GM12892 (cell line): ENCODE data around the gene NCAPD2.
"Not testable (repeated sequence)": the region's sequence is repeated elsewhere in the genome, so short reads cannot be mapped to it uniquely, and the experiment has no call there.

Experiments used
- DNase-seq: peaks from one replicate; pipeline ENCODE4 v3.0.0; 2011; ENCODE audit not compliant: insufficient read length
- FAIRE-seq: peaks from 2 replicates; lab custom pipeline; 2011; peaks lifted over from hg19 to GRCh38; lab: Jason Lieb, UNC
- POLR2A ChIP-seq: IDR thresholded peaks from 2 replicates; pipeline ENCODE4 v1.6.1; 2011; ENCODE audit warnings: low read depth, low read length, control low read depth
- POLR2AphosphoS5 ChIP-seq: IDR thresholded peaks from 2 replicates; pipeline ENCODE4 v1.6.1; 2011; ENCODE audit warnings: low read depth, low read length, control low read depth
- TAF1 ChIP-seq: IDR thresholded peaks from 2 replicates; pipeline ENCODE4 v1.6.1; 2011; ENCODE audit warnings: low read depth, mild to moderate bottlenecking, control low read depth, low read length, borderline replicate concordance

The NCAPD2 gene

DNA sequence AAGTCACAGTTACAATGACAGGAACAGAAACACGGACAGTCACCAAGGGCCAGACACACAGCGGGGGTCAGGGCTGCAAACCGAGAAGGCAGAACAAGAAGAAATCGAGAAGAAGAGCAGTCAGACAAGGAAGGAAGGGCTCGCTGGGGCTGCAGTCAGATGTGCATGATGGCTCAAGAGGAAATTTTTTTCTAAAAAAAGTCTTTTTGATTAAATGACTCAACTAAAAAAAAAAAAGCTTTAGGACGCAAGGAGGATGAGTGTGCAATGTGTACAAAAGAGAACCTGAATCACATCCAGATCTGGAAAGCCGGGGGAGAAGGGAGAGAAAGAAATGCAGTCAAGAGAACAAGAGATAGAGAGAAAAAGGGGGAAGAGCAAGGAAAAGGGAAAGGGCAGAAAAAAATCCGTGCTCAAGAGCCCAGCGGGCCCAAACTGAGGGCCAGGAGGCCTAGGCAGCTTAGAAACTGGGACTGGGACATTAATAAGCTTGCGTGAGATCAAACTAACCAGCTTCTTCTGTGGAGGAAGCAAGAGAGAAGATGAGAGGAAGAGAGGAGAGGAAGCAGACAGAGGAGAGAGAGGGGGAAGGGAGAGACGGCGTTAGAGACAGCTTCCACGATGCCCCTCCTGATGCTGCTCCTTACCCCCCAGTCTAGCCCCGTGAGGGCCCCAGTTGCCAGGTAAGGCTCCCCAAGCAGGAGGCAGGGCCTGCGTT is 55.2 kb downstream of the NCAPD2 start:
- no peak for FAIRE-seq
- no peak for DNase-seq
- TF ChIP-seq POLR2A (no peak), TAF1 (no peak), POLR2AphosphoS5 (no peak)

DNA sequence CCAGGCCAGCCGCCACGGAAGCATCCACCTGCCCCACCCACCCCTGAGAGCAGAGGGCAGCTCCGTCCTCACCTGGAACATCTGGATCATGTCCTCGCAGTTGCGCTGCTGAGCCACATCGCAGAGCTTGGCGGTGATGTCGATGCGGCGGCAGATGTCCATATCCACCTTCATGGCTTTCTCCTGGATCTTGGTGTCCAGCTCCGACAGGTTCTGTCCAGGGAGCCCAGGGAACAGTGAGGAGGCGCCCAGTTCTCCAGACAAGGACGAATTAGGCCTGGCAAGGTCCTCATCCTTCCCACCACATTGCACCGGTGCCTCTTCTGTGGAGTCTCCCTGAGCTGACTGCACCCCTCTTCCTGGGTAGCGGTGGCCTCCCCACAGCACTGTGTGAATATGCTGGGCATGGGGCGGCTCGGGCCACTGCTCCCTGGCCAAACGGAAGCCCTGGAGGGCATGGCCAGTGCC is 55.8 kb downstream of the NCAPD2 start:
- FAIRE-seq (no peak), DNase-seq (no peak)
- TF ChIP-seq POLR2A (no peak), TAF1 (no peak), POLR2AphosphoS5 (no peak)

DNA sequence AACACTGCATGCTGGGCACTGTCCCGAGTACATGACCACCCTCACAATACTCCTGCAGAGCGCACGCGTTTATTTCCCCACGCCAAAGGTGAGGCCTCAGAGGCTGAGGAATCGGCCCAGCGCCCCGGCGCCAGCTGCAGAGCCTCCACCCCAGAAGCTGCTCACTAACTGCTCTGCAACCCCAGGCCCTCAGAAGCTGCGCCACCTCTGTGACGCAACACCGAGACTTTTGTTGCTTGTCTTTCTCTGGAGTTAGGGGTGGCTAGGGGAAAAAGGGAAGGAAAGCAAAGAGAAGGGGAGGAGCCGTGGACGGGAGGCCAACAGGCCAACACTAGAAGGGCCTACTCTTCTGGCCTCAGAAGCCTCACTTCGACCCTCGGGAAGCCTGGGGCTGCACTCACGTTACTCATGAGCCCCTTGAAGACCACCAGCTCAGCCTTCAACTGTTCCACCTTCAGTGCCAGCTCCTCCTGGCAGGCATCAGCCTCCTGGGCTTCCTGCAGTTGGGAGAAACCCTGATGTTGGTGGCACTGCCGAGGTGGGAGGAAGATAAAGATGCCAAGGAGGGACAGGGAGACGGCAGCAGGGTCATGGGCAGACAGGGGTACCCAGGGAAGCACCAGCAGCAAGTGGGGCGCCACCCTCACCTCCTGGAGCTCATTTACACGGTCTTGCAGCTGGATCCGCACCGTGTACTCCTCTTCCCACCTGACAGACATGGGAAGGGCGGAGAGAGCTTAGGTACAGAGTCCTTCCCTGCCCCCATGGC is 56.6 kb downstream of the NCAPD2 start:
- FAIRE-seq = no peak
- TF ChIP-seq POLR2AphosphoS5 (no peak), POLR2A (no peak), TAF1 (no peak)
- no peak for DNase-seq

DNA sequence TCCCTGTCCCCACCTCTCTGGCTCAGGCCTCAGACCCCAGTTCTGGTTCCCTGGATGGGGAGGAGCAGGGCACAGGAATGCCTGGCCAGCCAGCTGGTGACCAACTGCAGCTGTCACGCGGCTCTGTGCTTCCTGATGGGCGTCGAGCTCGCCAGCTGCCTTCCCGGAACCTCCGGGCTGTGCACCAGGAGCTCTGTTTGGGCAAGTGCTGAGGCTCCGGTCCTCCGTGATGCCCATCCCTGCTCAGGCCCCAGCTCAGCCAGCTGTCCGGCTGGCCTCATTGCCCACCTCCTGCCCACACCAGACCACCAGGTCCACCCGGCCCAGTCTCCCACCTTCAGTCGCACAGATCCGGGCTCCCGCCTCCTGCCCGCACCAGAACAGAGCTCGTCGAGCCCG is 57.2 kb downstream of the NCAPD2 start:
- FAIRE-seq = no peak
- TF ChIP-seq TAF1 = no peak
- no peak for TF ChIP-seq POLR2AphosphoS5
- no peak for TF ChIP-seq POLR2A
- DNase-seq = no peak

DNA sequence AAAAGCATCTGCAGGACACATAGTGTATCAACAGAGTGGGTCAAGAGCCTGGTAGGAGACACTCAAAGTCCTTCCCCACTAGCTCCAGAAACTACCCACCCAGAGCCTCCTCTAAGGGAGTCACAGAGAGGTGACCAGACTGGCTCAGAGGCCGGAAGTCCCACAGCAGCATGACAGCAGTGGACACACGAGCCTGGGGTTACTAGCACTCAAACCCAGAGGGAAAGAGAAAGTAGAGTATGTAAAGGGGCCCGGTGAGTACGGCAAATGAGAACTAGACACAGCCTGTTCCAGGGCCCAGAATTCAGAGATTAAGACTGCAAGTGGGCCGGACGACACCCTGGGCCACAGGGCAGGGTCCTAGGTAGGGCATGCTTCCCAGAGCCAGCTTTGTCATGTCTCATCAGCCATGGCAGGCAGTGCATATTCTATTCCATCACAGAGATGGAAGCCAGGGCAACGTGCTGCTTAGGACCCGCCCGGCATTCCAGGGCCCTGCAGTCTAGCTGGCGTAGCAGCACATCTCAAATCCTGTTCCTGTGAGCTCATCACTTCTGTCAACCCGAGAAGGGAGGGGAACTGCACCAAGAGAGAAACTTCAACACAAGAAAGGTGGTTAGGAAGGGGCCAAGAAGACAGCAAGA is 57.7 kb downstream of the NCAPD2 start:
- DNase-seq (no peak), FAIRE-seq (no peak)
- TF ChIP-seq POLR2A = no peak
- no peak for TF ChIP-seq POLR2AphosphoS5
- TF ChIP-seq TAF1 = no peak

DNA sequence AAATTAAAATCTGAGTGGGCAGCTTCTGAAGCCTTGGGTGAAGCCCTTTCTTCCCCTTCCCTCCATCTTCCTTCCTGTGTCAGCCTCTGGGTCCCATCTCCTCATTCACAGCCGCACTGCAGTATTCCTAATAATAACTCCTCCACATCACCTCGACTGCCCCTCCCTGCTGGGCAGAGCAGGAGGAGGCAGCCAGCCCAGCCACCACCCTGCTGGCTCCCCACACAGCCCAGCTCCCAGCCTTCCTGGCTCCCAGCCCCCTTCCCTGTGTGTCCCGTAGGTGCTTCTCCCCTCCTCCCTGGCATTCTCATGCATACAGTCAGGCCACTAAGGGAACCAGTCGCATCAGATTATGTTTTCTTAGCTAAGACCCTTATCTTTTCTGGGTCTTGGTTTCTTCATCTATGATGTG is 58.2 kb downstream of the NCAPD2 start:
- DNase-seq = no peak
- TF ChIP-seq TAF1 (no peak), POLR2AphosphoS5 (no peak), POLR2A (no peak)
- FAIRE-seq = no peak

DNA sequence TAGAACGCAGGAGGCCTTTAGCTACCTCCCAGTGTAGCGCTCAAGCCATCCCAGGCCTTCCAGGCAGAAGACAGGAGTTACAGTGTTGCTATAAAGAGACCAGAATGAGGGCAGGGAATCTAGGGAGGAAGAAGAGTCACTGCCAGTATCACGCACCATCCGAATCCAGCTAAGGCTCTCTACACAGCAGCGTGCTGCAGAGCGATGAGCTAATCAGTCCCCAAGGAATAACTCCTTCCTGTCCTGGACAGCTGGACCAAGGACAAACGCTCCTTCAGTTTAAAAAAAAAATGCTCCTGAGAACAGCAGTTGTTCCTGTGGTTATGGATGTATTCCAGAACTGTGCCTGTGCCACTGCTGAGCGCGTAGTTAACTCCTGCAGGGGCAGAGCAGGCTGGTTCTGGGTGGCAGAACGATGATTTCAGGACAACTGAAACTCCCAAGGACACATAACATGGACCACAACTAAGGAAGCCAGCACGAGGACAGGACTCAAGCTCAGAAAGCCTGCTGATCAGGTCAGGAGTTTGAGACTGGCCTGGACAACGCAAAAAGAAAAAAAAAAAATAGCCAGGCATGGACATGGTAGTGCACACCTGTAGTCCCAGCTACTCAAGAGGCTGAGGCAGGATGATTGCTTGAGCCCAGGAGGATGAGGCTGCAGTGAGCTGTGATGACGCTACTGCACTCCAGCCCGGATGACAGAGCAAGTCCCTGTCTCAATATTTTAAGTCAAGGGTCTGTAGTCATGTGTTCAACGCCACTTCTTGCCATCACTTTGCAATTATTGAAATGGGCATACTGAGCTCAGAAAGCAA is 59.4 kb downstream of the NCAPD2 start:
- DNase-seq (no peak), FAIRE-seq (no peak)
- TF ChIP-seq POLR2AphosphoS5 (no peak), POLR2A (no peak), TAF1 (no peak)

DNA sequence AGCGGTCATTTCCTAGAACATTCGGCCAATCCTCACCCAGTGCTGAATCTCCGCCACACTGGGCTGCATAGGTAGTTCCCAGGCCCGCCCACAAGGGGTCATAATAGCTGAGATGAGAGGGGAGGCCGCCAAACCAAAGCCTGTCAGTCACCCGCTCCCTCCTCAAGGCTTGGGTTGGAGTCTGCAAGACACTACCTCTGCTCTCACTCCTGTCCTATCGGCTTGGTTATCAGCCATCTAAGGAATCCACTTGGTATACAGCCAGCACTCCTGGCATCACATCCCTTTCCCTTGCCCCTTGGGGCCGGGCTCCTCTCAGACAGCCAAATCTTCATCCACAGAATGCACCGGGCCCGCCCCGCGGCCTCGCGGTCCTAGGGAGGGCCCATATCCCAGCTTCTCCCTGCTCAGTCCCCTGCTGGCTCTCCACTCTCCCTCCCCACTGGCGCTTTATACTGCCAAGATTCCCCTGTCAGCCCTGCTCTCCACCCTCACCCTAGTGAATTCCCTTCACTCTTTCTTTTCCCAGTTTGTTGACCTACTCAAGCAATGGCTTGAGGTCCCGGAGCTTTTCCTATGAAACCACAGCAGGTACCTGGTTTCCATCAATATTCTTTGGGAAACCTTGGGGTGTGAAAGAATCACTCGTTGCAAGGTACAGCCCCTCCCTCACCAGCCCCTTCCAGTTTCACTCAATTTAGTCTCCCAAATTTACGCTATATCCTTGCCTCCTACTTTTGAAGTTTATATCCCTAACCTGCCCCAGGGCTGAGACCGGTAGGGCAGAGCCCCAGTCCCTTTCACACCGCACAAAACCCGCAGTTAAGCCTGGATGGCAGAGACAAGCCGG is 60.5 kb downstream of the NCAPD2 start:
- DNase-seq (peak; percentile 79), FAIRE-seq (peak; percentile 89)
- TF ChIP-seq TAF1 = no peak

DNA sequence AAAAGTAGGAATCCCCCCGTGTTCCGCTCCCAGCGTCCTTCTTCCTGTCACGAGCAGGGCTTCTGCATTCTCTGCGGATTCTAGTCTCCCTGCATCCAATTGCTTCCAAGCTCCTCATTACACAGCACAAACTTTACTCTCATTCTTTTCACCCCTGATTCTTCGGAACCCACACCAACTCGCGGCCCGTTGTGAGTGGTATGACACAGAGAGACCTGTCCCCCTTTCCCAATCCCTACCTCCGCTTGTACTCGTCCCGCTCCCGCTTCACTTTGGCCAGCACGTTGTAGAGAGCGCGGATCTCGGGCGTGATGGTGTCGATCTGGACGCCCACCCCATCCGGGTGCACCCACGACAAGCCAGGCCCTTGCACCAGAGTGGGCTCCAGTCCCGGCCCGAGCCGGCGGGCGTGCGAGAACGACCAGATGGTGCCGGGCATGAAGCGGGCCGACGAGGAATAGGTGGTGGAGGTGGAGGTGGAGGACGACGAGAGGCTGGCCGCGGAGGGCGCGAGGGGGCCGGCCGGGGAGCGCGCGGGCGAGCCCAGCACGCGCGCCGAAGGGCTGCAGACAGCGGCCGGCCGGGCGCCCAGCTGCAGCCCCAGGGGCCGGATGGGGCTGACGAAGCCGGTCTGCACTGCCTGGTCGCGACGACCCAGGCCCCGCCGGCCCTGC is 61.3 kb downstream of the NCAPD2 start:
- FAIRE-seq (peak; percentile 64), DNase-seq (no peak)
- TF ChIP-seq TAF1 (no peak), POLR2AphosphoS5 (no peak), POLR2A (no peak)

DNA sequence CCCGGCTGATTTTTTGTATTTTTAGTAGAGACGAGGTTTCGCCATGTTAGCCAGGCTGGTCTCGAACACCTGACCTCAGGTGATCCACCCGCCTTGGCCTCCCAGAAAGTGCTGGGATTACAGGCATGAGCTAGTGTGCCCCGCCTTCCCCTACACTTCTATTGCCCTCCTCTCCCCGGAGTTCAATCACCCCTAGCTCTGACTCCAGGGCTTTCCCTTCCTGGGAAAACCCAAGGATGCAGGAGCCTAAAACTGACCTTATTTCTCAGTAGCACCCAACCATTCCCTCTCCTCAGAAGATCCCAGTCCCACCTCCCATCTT is 62.6 kb downstream of the NCAPD2 start:
- TF ChIP-seq POLR2AphosphoS5 = peak; percentile 54; the same call in 1 of the 2 replicates
- FAIRE-seq, DNase-seq: not testable (repeated sequence)
